Measurements from ENCODE around the gene SIGLEC6.

SIGLEC6 gene

GRCh38 chr19:51541458-51542357 is 10.2 kb upstream of the SIGLEC6 start:
- H3K27ac ChIP-seq, result no peak overlapping the region
- TF ChIP-seq CTCF (conservative IDR thresholded peaks at IDR 0.05), result no peak
- no peak for TF ChIP-seq ZFX (IDR thresholded peaks at IDR 0.05)

GRCh38 chr19:51539821-51540366 is 8.4 kb upstream of the SIGLEC6 start:
- H3K27ac ChIP-seq, result no peak overlapping the region
- TF ChIP-seq ZFX (IDR thresholded peaks at IDR 0.05), result no peak
- no peak for TF ChIP-seq CTCF (conservative IDR thresholded peaks at IDR 0.05)

GRCh38 chr19:51535535-51535934 is 4.1 kb upstream of the SIGLEC6 start:
- no peak overlapping the region for H3K27ac ChIP-seq
- TF ChIP-seq CTCF (conservative IDR thresholded peaks at IDR 0.05), result no peak
- no peak for TF ChIP-seq ZFX (IDR thresholded peaks at IDR 0.05)

GRCh38 chr19:51530616-51531015 is 854 bp downstream of the SIGLEC6 start:
- no peak overlapping the region for H3K27ac ChIP-seq
- no peak for TF ChIP-seq CTCF (conservative IDR thresholded peaks at IDR 0.05)
- no peak for TF ChIP-seq ZFX (IDR thresholded peaks at IDR 0.05)

- no peak overlapping the region for H3K27ac ChIP-seq
- TF ChIP-seq ZFX (IDR thresholded peaks at IDR 0.05) (no peak), CTCF (conservative IDR thresholded peaks at IDR 0.05) (no peak)
These were observed 2.2 kb downstream of the SIGLEC6 start for GRCh38 chr19:51529301-51529700.

GRCh38 chr19:51525651-51526050 is 5.8 kb downstream of the SIGLEC6 start:
- H3K27ac ChIP-seq, result no peak overlapping the region
- no peak for TF ChIP-seq ZFX (IDR thresholded peaks at IDR 0.05)
- TF ChIP-seq CTCF (conservative IDR thresholded peaks at IDR 0.05), result no peak

- no peak overlapping the region for H3K27ac ChIP-seq
- no peak for TF ChIP-seq ZFX (IDR thresholded peaks at IDR 0.05)
- TF ChIP-seq CTCF (conservative IDR thresholded peaks at IDR 0.05), result no peak
These were observed 6.7 kb downstream of the SIGLEC6 start for GRCh38 chr19:51524666-51525264.

Data from C4-2B (cell line).